K562 (cell line): ENCODE results near the gene ELMO1. TPM values are rescaled to one million over a fixed set of nuclear protein-coding genes. Genes with fewer than 3 reads are reported as not detected.

Source experiments
- ATAC-seq: fragments of 200-7000 bp; cut with Tn5 transposase; 3 replicates; pipeline ENCODE4 v1.9.1; 2020; ENCODE audit warnings: moderate library complexity
- BruUV-seq: library from RNA; stranded (reverse); fragments of 400-500 nt; replicated peaks from 2 replicates; lab custom pipeline; 2021; lab: Mats Ljungman, UMichigan
- CTCF ChIA-PET: fragments of 300-600 bp; formaldehyde crosslinking; extraction: SDS; loops from one replicate; lab custom pipeline; 2021; ENCODE audit warnings: low intra/inter-chr PET ratio; lab: Yijun Ruan, JAX
- POLR2A ChIA-PET: fragments of 300-600, 350-650 bp; sonication (Branson Sonifier 250); formaldehyde crosslinking; extraction: SDS; loops from one replicate; lab custom pipeline; 2021; ENCODE audit warnings: antibody characterized with exemption, inconsistent platforms; lab: Yijun Ruan, JAX
- DNase-seq, 4 experiments: peaks; one replicate each; pipeline versions ENCODE4 v3.0.0 to v3.0.0-alpha.2; 2011 to 2018; ENCODE audit warnings: low spot score in 3 of 4, mixed read lengths in 3 of 4; ENCODE audit errors: extremely low read depth in 1 of 4
- FAIRE-seq: peaks from 2 replicates; lab custom pipeline; 2011; peaks lifted over from hg19 to GRCh38; lab: Jason Lieb, UNC
- H2AFZ ChIP-seq: 2 replicates; pipeline ENCODE4 v1.6.0; 2011; ENCODE audit warnings: low read depth, low read length, control low read depth, inconsistent platforms
- H3K27ac ChIP-seq: fragments of 200-600 bp; 3 replicates; pipeline ENCODE4 v1.8.0; 2011; ENCODE audit warnings: low read depth, mild to moderate bottlenecking, control low read depth, inconsistent platforms, low read length, moderate library complexity, mixed read lengths; ENCODE audit errors: extremely low read depth
- H3K27me3 ChIP-seq, 2 experiments: fragments of 300-600 bp in 1 of 2; 2 replicates in 1 of 2; 3 replicates in 1 of 2; pipeline versions ENCODE4 v1.6.0 to v1.8.0; 2011; ENCODE audit warnings: inconsistent platforms in 2 of 2, low read length in 2 of 2, mild to moderate bottlenecking in 1 of 2, mixed read lengths in 1 of 2, moderate library complexity in 1 of 2; ENCODE audit not compliant: control insufficient read depth in 2 of 2, insufficient read depth in 2 of 2
- H3K36me3 ChIP-seq: fragments of 300-600 bp; 3 replicates; pipeline ENCODE4 v1.8.0; 2011; ENCODE audit warnings: mild to moderate bottlenecking, low read length, inconsistent platforms; ENCODE audit not compliant: control insufficient read depth, insufficient read depth
- H3K4me1 ChIP-seq, 2 experiments: fragments of 200-600 bp in 1 of 2; replicated peaks in 1 of 2; 2 replicates in 1 of 2; 3 replicates in 1 of 2; pipeline versions ENCODE4 v1.5.1 to v1.8.0; 2011; ENCODE audit warnings: inconsistent platforms in 2 of 2, low read length in 2 of 2, mild to moderate bottlenecking in 1 of 2, mixed read lengths in 1 of 2, moderate library complexity in 1 of 2; ENCODE audit not compliant: control insufficient read depth in 2 of 2, insufficient read depth in 2 of 2
- H3K4me2 ChIP-seq: 2 replicates; pipeline ENCODE4 v1.6.1; 2011; ENCODE audit warnings: low read length, control low read depth, inconsistent platforms, mixed read lengths; ENCODE audit not compliant: insufficient read depth
- H3K4me3 ChIP-seq: fragments of 200-600 bp; sonication (generic), shearing (Covaris generic); 2 replicates; pipeline ENCODE4 v1.5.1; 2016; ENCODE audit warnings: control low read depth, inconsistent platforms
- H3K79me2 ChIP-seq: fragments of 200-600 bp; 3 replicates; pipeline ENCODE4 v1.8.0; 2011; ENCODE audit warnings: low read length, inconsistent platforms; ENCODE audit not compliant: control insufficient read depth, insufficient read depth
- H3K9ac ChIP-seq, 2 experiments: 2 replicates each; pipeline versions ENCODE4 v1.6.0 to v1.6.1; 2011; ENCODE audit warnings: low read depth in 2 of 2, low read length in 2 of 2, control low read depth in 1 of 2, inconsistent platforms in 1 of 2, mild to moderate bottlenecking in 1 of 2, mixed read lengths in 1 of 2; ENCODE audit not compliant: insufficient read depth in 1 of 2
- H3K9me1 ChIP-seq: one replicate; pipeline ENCODE4 v1.6.0; 2011; ENCODE audit warnings: inconsistent platforms, mild to moderate bottlenecking, low read length, moderate library complexity; ENCODE audit not compliant: control insufficient read depth, insufficient read depth
- H3K9me3 ChIP-seq: replicated peaks from 2 replicates; pipeline ENCODE4 v1.5.1; 2011; ENCODE audit warnings: low read depth, low read length, inconsistent platforms; ENCODE audit not compliant: control insufficient read depth, insufficient read depth
- H4K20me1 ChIP-seq: replicated peaks from 2 replicates; pipeline ENCODE4 v1.6.1; 2011; ENCODE audit warnings: low read length, inconsistent platforms, mixed read lengths; ENCODE audit not compliant: control insufficient read depth, insufficient read depth
- BCOR ChIP-seq: fragments of 450-650 bp; IDR thresholded peaks from 2 replicates; pipeline ENCODE4 v1.6.1; 2016
- CAMTA2 ChIP-seq: fragments of 250-450 bp; sonication (Bioruptor Pico); conservative IDR thresholded peaks from 2 replicates; pipeline ENCODE4 v1.5.1; 2022
- CBFA2T2 ChIP-seq: fragments of 450-650 bp; conservative IDR thresholded peaks from 2 replicates; pipeline ENCODE4 v1.6.1; 2017; ENCODE audit warnings: mild to moderate bottlenecking
- CREB1 ChIP-seq, 2 experiments: sonication (generic) in 1 of 2; formaldehyde crosslinking in 1 of 2; IDR thresholded peaks; 2 replicates each; pipeline versions ENCODE4 v1.6.1 to v1.8.0; 2012 to 2022; ENCODE audit warnings: inconsistent platforms in 1 of 2, mild to moderate bottlenecking in 1 of 2, missing genetic modification reagents in 1 of 2, moderate library complexity in 1 of 2
- CSDE1 ChIP-seq, 2 experiments: fragments of 450-650 bp; IDR thresholded peaks; 2 replicates each; pipeline ENCODE4 v1.6.1; 2016; ENCODE audit warnings: mild to moderate bottlenecking in 1 of 2
- DIDO1 ChIP-seq: fragments of 450-650 bp; IDR thresholded peaks from 2 replicates; pipeline ENCODE4 v1.6.1; 2016; ENCODE audit warnings: low read depth, missing biosample characterization, missing genetic modification characterization
- ELF4 ChIP-seq: fragments of 450-650 bp; formaldehyde crosslinking; IDR thresholded peaks from 2 replicates; pipeline ENCODE4 v1.4.0; 2022; ENCODE audit warnings: missing genetic modification characterization
- FOSL1 ChIP-seq: fragments of 200-800 bp; sonication (Bioruptor generic); conservative IDR thresholded peaks from 2 replicates; pipeline ENCODE4 v1.6.1; 2016; ENCODE audit warnings: missing genetic modification characterization, missing compliant biosample characterization
- FUS ChIP-seq: fragments of 200-400 bp; formaldehyde crosslinking; optimal IDR thresholded peaks from 2 replicates; pipeline ENCODE3; 2017; ENCODE audit warnings: low read depth, low read length
- HMG20B ChIP-seq: fragments of 250-450 bp; sonication (Bioruptor Pico); IDR thresholded peaks from 2 replicates; pipeline ENCODE4 v1.5.0; 2021; ENCODE audit warnings: mild to moderate bottlenecking
- MEIS2 ChIP-seq: fragments of 450-650 bp; IDR thresholded peaks from 2 replicates; pipeline ENCODE4 v1.6.1; 2014; ENCODE audit warnings: mild to moderate bottlenecking; ENCODE audit not compliant: partially characterized antibody
- NCOR1 ChIP-seq: fragments of 450-650 bp; IDR thresholded peaks from 2 replicates; pipeline ENCODE4 v1.6.1; 2016; ENCODE audit warnings: mild to moderate bottlenecking, moderate library complexity
- NFE2 ChIP-seq: IDR thresholded peaks from 2 replicates; pipeline ENCODE4 v1.6.1; 2014; ENCODE audit warnings: antibody characterized with exemption, low read depth
- PREB ChIP-seq: sonication (generic); formaldehyde crosslinking; IDR thresholded peaks from 2 replicates; pipeline ENCODE4 v1.8.1; 2023; ENCODE audit warnings: mild to moderate bottlenecking, missing genetic modification reagents
- PTBP1 ChIP-seq: fragments of 200-400 bp; formaldehyde crosslinking; IDR thresholded peaks from 2 replicates; pipeline ENCODE4 v1.6.1; 2017; ENCODE audit warnings: low read depth, low read length
- RBM14 ChIP-seq: fragments of 200-400 bp; formaldehyde crosslinking; IDR thresholded peaks from 2 replicates; pipeline ENCODE4 v1.6.1; 2018; ENCODE audit warnings: low read depth, mild to moderate bottlenecking, low read length, moderate library complexity, borderline replicate concordance; ENCODE audit not compliant: insufficient read depth
- RBM34 ChIP-seq: fragments of 200-400 bp; formaldehyde crosslinking; IDR thresholded peaks from 2 replicates; pipeline ENCODE4 v1.6.1; 2018; ENCODE audit warnings: low read length, borderline replicate concordance; ENCODE audit not compliant: insufficient read depth
- RNF2 ChIP-seq: sonication (generic); IDR thresholded peaks from 2 replicates; pipeline ENCODE4 v1.6.1; 2016
- SREBF1 ChIP-seq: fragments of 150-350 bp; IDR thresholded peaks from 2 replicates; pipeline ENCODE4 v1.6.1; 2014; ENCODE audit warnings: antibody characterized with exemption, low read depth, low read length, borderline replicate concordance
- SREBF2 ChIP-seq: sonication (generic); formaldehyde crosslinking; IDR thresholded peaks from 2 replicates; pipeline ENCODE4 v1.4.0; 2020; ENCODE audit warnings: mild to moderate bottlenecking, missing genetic modification reagents
- TCF3 ChIP-seq: sonication (generic); formaldehyde crosslinking; IDR thresholded peaks from 2 replicates; pipeline ENCODE4 v1.4.0; 2020; ENCODE audit warnings: mild to moderate bottlenecking, missing genetic modification reagents
- THAP7 ChIP-seq: fragments of 250-450 bp; sonication (Bioruptor Pico); IDR thresholded peaks from 2 replicates; pipeline ENCODE4 v1.5.0; 2021
- VEZF1 ChIP-seq: fragments of 200-800 bp; sonication (Bioruptor generic); IDR thresholded peaks from 2 replicates; pipeline ENCODE4 v1.6.1; 2017; ENCODE audit warnings: missing genetic modification characterization, missing compliant biosample characterization
- WGBS: fragments of 100-300 bp; shearing (Covaris generic); methylation state at CpG from one replicate; pipeline ENCODE4 v1.1.6; 2016; ENCODE audit warnings: low coverage, mixed read lengths; ENCODE audit not compliant: insufficient coverage; ENCODE audit errors: missing lambda C conversion rate; 5-methylcytosine and 5-hydroxymethylcytosine counted together
- in situ Hi-C: fragments of 300-500 bp; cut with MboI; formaldehyde crosslinking; loops from 4 replicates; pipeline ENCODE4 v1.15.0; 2018; ENCODE audit warnings: inconsistent platforms, mixed read lengths
- intact Hi-C: fragments of 100-400 bp; cut with micrococcal nuclease; formaldehyde crosslinking; loops from 2 replicates; pipeline ENCODE4 v1.14.2; 2022
- polyA plus RNA-seq, 8 experiments: library from polyadenylated mRNA; depleted of rRNA in 4 of 8; stranded (reverse) in 5 of 8; unstranded in 3 of 8; fragments of >200 nt; fragmentation: Nextera tagmentation in 2 of 8; fragmentation: Illumina TruSeq in 1 of 8; extraction: Ambion mirVana in 2 of 8; extraction: Trizol in 1 of 8; gene quantifications; 2 replicates each; pipeline versions ENCODE4 v1.2.1 to v1.2.3, GENCODE V29; 2011 to 2014; ENCODE audit warnings: inconsistent platforms in 1 of 8, missing spikeins in 1 of 8
- total RNA-seq, 7 experiments: library from RNA; depleted of rRNA in 6 of 7; stranded (reverse); fragments of >200 nt in 6 of 7; fragmentation: Illumina TruSeq in 2 of 7; extraction: Trizol in 2 of 7; gene quantifications; 2 replicates each; pipeline versions ENCODE4 v1.2.1 to v1.2.3, GENCODE V29; 2011 to 2021; ENCODE audit warnings: low replicate concordance in 1 of 7

ELMO1 gene
- total and polyA plus RNA-seq, 9 of the 15 experiments (the other 6 are each of a cell fraction or from before 2014, with no cell fraction given): 0.36 to 7.2 (median 3.6) TPM

GRCh38 chr7:37076668-37077067 is 372.0 kb downstream of the ELMO1 start:
- Histone ChIP-seq H3K4me3 (no peak overlapping the region), H2AFZ (no peak overlapping the region), H3K9me3 (no peaks in the 10 kb centered on the region), H3K27me3 (no peaks in the 10 kb centered on the region), H3K4me2 (peak overlapping the region; percentile 18; the same call in 1 of the 2 replicates), H3K36me3 (no peaks in the 10 kb centered on the region), H3K4me1 (peaks cover 0 to 5% of the 10 kb centered on the region in 2 experiments; a peak in 3 of 5 replicates), H3K9me1 (peaks cover 4% of the 10 kb centered on the region), H4K20me1 (peaks cover 5% of the 10 kb centered on the region; the same call in 1 of the 2 replicates), H3K79me2 (no peaks in the 10 kb centered on the region), H3K9ac (no peak overlapping the region), H3K27ac (no peak overlapping the region)
- peak; percentile 78 for ATAC-seq
- in situ Hi-C loops (no loop called here), intact Hi-C loops (no loop called here)
- no TSS peak for BruUV-seq
- CTCF ChIA-PET: no interaction called here
- peak; percentile 66 for FAIRE-seq
- peak in 3 of 4 experiments; percentile 8 to 55 (median 41) for DNase-seq
- 0% methylated on average over 5 of the region's 5 CpGs for WGBS
- POLR2A ChIA-PET: no interaction called here
- TF ChIP-seq TCF3 (CRISPR knock-in tag) (peak; percentile 15; the same call in 1 of the 2 replicates), THAP7 (CRISPR knock-in tag) (no peak), RNF2 (no peak), FOSL1 (tag) (0 out of 2 replicates have a peak, but pooled peaks have one; percentile 13), HMG20B (CRISPR knock-in tag) (no peak), CSDE1 (IDR thresholded peaks at IDR 0.05) (no peak), NCOR1 (peak; percentile 55), BCOR (no peak), ELF4 (CRISPR knock-in tag) (no peak), FUS (no peak), MEIS2 (peak; percentile 5), VEZF1 (CRISPR knock-in tag) (peak; percentile 62), CAMTA2 (no peak), SREBF2 (CRISPR knock-in tag) (no peak), SREBF1 (no peak), PTBP1 (no peak), PREB (no peak), RBM14 (no peak), DIDO1 (tag) (no peak), CREB1 (IDR thresholded peaks at IDR 0.05) (no peak), CREB1 (CRISPR knock-in tag; IDR thresholded peaks at IDR 0.05) (no peak), NFE2 (no peak), CBFA2T2 (peak; percentile 54), RBM34 (no peak)
